Esophagus squamous epithelium (tissue), 5 donors: ENCODE data around the gene SLC6A13. TPM values are rescaled to one million over a fixed set of nuclear protein-coding genes. Genes with fewer than 3 reads are reported as not detected.

ENCODE experiments used
- DNase-seq: peaks from one replicate; lab custom pipeline; 2025; lab: John Stamatoyannopoulos, UW
- H3K27ac ChIP-seq, 4 donors: fragments of 200-600 bp; sonication (generic); one replicate each; pipeline ENCODE4 v1.5.1; 2016 to 2019; ENCODE audit warnings: mild to moderate bottlenecking in 1 of 4
- H3K27me3 ChIP-seq, 4 donors: fragments of 200-600 bp; sonication (generic); 1 replicate in 3 of 4; 2 replicates in 1 of 4; pipeline versions ENCODE4 v1.5.1 to v1.6.0; 2017 to 2021; ENCODE audit warnings: antibody characterized with exemption in 1 of 4
- H3K36me3 ChIP-seq, 3 donors: fragments of 200-600 bp; sonication (generic); one replicate each; pipeline ENCODE4 v1.5.1; 2016 to 2019
- H3K4me1 ChIP-seq, 3 donors: fragments of 200-600 bp; sonication (generic); one replicate each; pipeline ENCODE4 v1.5.1; 2017 to 2019
- H3K4me3 ChIP-seq, 4 donors: fragments of 200-600 bp; sonication (generic); 1 replicate in 3 of 4; 2 replicates in 1 of 4; pipeline ENCODE4 v1.5.1; 2016 to 2019; ENCODE audit warnings: mild to moderate bottlenecking in 2 of 4, moderate library complexity in 1 of 4
- H3K9me3 ChIP-seq, 3 donors: fragments of 200-600 bp; sonication (generic); one replicate each; pipeline ENCODE4 v1.5.1; 2016 to 2019
- POLR2A ChIP-seq, 4 donors: fragments of 450-650 bp; IDR thresholded peaks; one replicate each; pipeline ENCODE4 v1.6.1; 2017; ENCODE audit warnings: antibody characterized with exemption in 4 of 4, mild to moderate bottlenecking in 4 of 4, moderate library complexity in 3 of 4
- WGBS, 2 donors: methylation state at CpG; one replicate each; pipeline ENCODE4 v1.1.5; 2018; 5-methylcytosine and 5-hydroxymethylcytosine counted together
- intact Hi-C: fragments of 100-400 bp; cut with DNase I; formaldehyde crosslinking; loops from one replicate; pipeline ENCODE4 v1.15.0; 2022
- total RNA-seq, 4 donors: library from RNA; depleted of rRNA; stranded (reverse); fragments of >200 nt; gene quantifications; one replicate each; pipeline ENCODE4 v1.1.0, GENCODE V29; 2016
- TF ChIP-seq, protein P1 (sequence below), 6 experiments: fragments of 450-650 bp in 4 of 6; fragments of 200-600 bp in 2 of 6; sonication (generic) in 2 of 6; IDR thresholded peaks; one replicate each; pipeline ENCODE4 v1.5.1; 2016 to 2019; ENCODE audit warnings: antibody characterized with exemption in 6 of 6, mild to moderate bottlenecking in 4 of 6, moderate library complexity in 4 of 6
- donor health status: DM: yes; HTN: yes; CAD: no.

SLC6A13 gene
- total RNA-seq, 4 donors from 2014 or later, result not detected

DNA sequence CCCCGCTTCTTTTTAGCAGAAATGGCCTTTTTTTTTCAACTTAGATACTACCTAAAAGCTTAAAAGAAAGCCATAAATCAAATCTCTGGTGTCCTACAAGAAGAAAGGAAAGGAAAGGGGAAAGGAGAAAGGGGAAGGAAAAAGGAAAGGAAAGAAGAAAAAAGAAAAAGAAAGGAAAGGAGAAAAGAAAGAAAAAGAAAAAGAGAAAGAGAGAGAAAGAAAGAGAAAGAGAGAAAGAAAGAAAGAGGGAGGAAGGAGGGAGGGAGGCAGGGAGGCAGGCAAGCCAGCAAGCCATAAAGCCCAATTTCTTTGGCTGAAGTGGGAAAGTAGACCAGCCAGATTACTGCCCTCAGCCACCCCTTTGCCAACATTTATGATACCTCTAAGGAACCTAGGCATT is 32.5 kb upstream of the SLC6A13 start:
- 100% methylated on average over 1 of the region's 1 CpG for WGBS, 2 donors
- Histone ChIP-seq H3K4me1 (no peaks in the 10 kb centered on the region), H3K27me3 (no peaks in the 10 kb centered on the region), H3K27ac (no peak overlapping the region), H3K36me3 (peaks cover 0 to 100% (median 33%) of the 10 kb centered on the region in 3 donors), H3K4me3 (no peak overlapping the region), H3K9me3 (no peaks in the 10 kb centered on the region)
- intact Hi-C loops, result no loop called here
- DNase-seq, result no peak
- TF ChIP-seq, protein P1, sequence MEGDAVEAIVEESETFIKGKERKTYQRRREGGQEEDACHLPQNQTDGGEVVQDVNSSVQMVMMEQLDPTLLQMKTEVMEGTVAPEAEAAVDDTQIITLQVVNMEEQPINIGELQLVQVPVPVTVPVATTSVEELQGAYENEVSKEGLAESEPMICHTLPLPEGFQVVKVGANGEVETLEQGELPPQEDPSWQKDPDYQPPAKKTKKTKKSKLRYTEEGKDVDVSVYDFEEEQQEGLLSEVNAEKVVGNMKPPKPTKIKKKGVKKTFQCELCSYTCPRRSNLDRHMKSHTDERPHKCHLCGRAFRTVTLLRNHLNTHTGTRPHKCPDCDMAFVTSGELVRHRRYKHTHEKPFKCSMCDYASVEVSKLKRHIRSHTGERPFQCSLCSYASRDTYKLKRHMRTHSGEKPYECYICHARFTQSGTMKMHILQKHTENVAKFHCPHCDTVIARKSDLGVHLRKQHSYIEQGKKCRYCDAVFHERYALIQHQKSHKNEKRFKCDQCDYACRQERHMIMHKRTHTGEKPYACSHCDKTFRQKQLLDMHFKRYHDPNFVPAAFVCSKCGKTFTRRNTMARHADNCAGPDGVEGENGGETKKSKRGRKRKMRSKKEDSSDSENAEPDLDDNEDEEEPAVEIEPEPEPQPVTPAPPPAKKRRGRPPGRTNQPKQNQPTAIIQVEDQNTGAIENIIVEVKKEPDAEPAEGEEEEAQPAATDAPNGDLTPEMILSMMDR (IDR thresholded peaks at IDR 0.05), result no peak
- TF ChIP-seq POLR2A (IDR thresholded peaks at IDR 0.05), result no peak

DNA sequence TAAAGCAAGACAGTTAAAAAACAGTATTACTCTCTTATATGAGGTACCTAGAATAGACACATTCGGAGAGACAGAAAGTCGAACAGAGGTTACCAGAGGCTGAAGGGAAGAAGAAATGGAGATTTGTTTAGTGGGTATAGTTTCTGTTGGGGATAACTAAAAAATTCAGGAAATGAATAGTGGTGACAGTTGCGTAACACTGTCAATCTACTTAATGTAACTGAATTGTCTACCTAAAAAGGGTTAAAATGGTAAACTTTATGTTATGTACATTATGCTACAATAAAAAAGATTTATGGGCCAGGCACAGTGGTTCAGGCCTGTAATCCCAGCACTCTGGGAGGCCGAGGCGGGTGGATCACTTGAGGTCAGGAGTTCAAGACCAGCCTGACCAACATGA is 30.6 kb upstream of the SLC6A13 start:
- WGBS, 2 donors, result 93 to 99% methylated on average over 5 of the region's 5 CpGs
- no peaks in the 10 kb centered on the region for H3K4me1 ChIP-seq
- no peak overlapping the region for H3K4me3 ChIP-seq
- TF ChIP-seq POLR2A (IDR thresholded peaks at IDR 0.05), result no peak
- TF ChIP-seq, protein P1 (IDR thresholded peaks at IDR 0.05), result no peak
- no peak overlapping the region for H3K27ac ChIP-seq
- H3K9me3 ChIP-seq, result no peaks in the 10 kb centered on the region
- peaks cover 0 to 97% (median 33%) of the 10 kb centered on the region in 3 donors for H3K36me3 ChIP-seq
- intact Hi-C loops, result no loop called here
- no peaks in the 10 kb centered on the region for H3K27me3 ChIP-seq
- DNase-seq, result no peak

DNA sequence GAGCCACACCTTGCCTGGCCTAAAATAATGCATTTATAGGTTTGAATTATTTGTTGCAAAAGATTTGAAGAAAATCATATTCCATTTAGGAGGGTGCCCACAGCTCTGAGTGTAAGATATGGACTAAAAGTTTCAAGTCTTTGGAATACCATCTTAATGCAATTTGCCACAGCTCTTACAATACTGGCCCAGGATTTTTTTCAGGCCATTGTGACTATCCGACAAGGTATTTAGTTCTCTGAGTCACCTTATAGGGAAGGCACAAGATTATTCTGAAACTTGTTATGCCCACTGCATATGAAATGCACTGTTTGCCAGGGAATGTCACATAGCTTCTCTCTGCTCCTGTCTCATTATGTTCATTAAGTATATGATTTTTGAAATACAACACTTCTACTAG is 29.6 kb upstream of the SLC6A13 start:
- no peak for DNase-seq
- intact Hi-C loops, result no loop called here
- Histone ChIP-seq H3K27ac (no peak overlapping the region), H3K36me3 (peaks cover 0 to 97% (median 33%) of the 10 kb centered on the region in 3 donors), H3K9me3 (no peaks in the 10 kb centered on the region), H3K4me3 (no peak overlapping the region), H3K4me1 (no peaks in the 10 kb centered on the region), H3K27me3 (no peaks in the 10 kb centered on the region)
- 64 to 100% methylated on average over 1 of the region's 1 CpG for WGBS, 2 donors
- TF ChIP-seq POLR2A (IDR thresholded peaks at IDR 0.05), result no peak
- TF ChIP-seq, protein P1 (IDR thresholded peaks at IDR 0.05), result no peak

DNA sequence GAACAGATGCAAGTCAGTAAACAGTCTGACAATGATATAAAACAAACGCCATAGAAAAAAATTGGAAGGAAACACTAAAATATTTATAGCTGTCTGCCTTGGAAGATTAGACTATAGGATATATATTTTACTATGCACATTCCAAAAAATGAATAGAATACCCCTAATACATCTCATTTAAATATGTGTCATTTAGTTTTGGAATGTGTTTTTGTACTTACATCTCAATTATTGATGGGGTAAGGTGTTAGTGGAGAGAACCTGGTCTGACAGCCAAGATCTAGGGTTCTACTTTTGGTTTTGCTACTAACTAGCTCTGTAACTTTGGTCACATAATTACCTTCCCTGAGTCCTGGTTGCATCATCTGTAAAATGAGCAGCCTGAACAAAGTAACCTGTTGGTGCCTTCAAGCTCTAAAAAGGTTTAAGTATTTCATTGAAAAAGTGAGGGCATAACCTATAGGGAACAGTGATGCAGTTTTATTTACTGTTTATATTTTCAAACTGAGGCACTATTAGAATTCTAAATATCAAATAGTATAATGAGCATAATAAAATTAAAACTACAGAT is 28.6 kb upstream of the SLC6A13 start:
- H3K36me3 ChIP-seq, result peaks cover 0 to 92% (median 28%) of the 10 kb centered on the region in 3 donors
- no peak overlapping the region for H3K27ac ChIP-seq

DNA sequence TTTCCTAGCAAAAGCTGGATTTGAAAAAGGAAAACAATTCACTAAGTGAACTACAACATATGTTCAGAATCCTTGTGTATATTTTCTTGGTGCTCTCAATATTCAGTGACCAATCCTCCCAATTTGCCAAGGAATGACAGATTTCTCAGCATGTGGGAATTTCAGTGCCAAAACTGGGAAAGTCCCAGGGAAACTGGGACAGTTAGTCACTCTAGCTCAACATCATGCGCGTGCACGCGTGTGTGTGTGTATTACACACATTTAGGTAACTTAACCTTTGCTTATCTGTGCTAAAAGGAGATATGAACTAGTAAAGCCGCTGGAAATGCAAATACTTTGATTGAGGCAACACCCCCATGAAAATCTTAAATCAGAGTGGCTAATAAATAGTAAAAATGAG is 26.1 kb upstream of the SLC6A13 start:
- Histone ChIP-seq H3K27ac (no peak overlapping the region), H3K4me1 (no peaks in the 10 kb centered on the region), H3K9me3 (no peaks in the 10 kb centered on the region), H3K4me3 (no peak overlapping the region), H3K27me3 (no peaks in the 10 kb centered on the region), H3K36me3 (peaks cover 4 to 91% (median 29%) of the 10 kb centered on the region in 3 donors)
- intact Hi-C loops, result no loop called here
- WGBS, 2 donors, result 44 to 56% methylated on average over 5 of the region's 5 CpGs
- TF ChIP-seq POLR2A (IDR thresholded peaks at IDR 0.05), result no peak
- TF ChIP-seq, protein P1 (IDR thresholded peaks at IDR 0.05), result no peak
- DNase-seq, result no peak

More for the DNA sequence above, 28.6 kb upstream of the SLC6A13 start:
- Histone ChIP-seq H3K4me1 (no peaks in the 10 kb centered on the region), H3K27me3 (no peaks in the 10 kb centered on the region), H3K4me3 (no peak overlapping the region), H3K9me3 (no peaks in the 10 kb centered on the region)
- WGBS, 2 donors, result 71 to 78% methylated on average over 1 of the region's 1 CpG
- DNase-seq, result no peak
- no peak for TF ChIP-seq POLR2A (IDR thresholded peaks at IDR 0.05)
- TF ChIP-seq, protein P1 (IDR thresholded peaks at IDR 0.05), result no peak
- intact Hi-C loops, result no loop called here
